ENCODE measurements around the gene HIPK1. TPM values are rescaled to one million over a fixed set of nuclear protein-coding genes. Genes with fewer than 3 reads are reported as not detected.
A peak's percentile ranks its signal among the peaks of the same experiment; 100 is the strongest.
"Not testable (repeated sequence)": the region's sequence is repeated elsewhere in the genome, so short reads cannot be mapped to it uniquely, and the experiment has no call there.

Gene HIPK1
- total RNA-seq, 3 donors from 2014 or later, result 66.0 to 99.7 (median 68.8) TPM

- DNase-seq (no peak), ATAC-seq (peak; percentile 48)
- intact Hi-C loops (cut with DNase I, micrococcal nuclease), result no loop called here
- H3K9me3 ChIP-seq, result peaks cover 4% of the 10 kb centered on the region
- H3K4me1 ChIP-seq (ENCODE audit: low read depth), result no peaks in the 10 kb centered on the region
- TF ChIP-seq CTCF (IDR thresholded peaks at IDR 0.05), result no peak
- H3K36me3 ChIP-seq (ENCODE audit: low read depth), result no peaks in the 10 kb centered on the region
- H3K4me3 ChIP-seq, result no peak overlapping the region
Measured at GRCh38 chr1:114000406-114000805, 71.3 kb downstream of the HIPK1 start.

- no peak for TF ChIP-seq CTCF (IDR thresholded peaks at IDR 0.05)
- Histone ChIP-seq H3K36me3 (ENCODE audit: low read depth) (no peaks in the 10 kb centered on the region), H3K9me3 (no peaks in the 10 kb centered on the region), H3K4me3 (no peak overlapping the region), H3K4me1 (ENCODE audit: low read depth) (no peaks in the 10 kb centered on the region)
- DNase-seq, result no peak
- intact Hi-C loops (cut with DNase I, micrococcal nuclease), result no loop called here
- ATAC-seq, result no peak
Measured at GRCh38 chr1:114002492-114003239, 73.5 kb downstream of the HIPK1 start.

GRCh38 chr1:114003431-114003830 lies 74.3 kb downstream of the HIPK1 start:
- Histone ChIP-seq H3K4me3 (no peak overlapping the region), H3K4me1 (ENCODE audit: low read depth) (no peaks in the 10 kb centered on the region), H3K9me3 (no peaks in the 10 kb centered on the region), H3K36me3 (ENCODE audit: low read depth) (no peaks in the 10 kb centered on the region)
- no peak for TF ChIP-seq CTCF (IDR thresholded peaks at IDR 0.05)
- intact Hi-C loops (cut with DNase I, micrococcal nuclease), result no loop called here
- no peak for DNase-seq
- no peak for ATAC-seq

GRCh38 chr1:114006825-114007224 lies 77.7 kb downstream of the HIPK1 start:
- ATAC-seq; H3K4me1 ChIP-seq (ENCODE audit: low read depth); DNase-seq; H3K36me3 ChIP-seq (ENCODE audit: low read depth); H3K4me3 ChIP-seq; intact Hi-C loops (cut with DNase I, micrococcal nuclease); H3K9me3 ChIP-seq: not testable (repeated sequence)

- no peaks in the 10 kb centered on the region for H3K9me3 ChIP-seq
- ATAC-seq, result no peak
- TF ChIP-seq CTCF (IDR thresholded peaks at IDR 0.05), result no peak
- no peak overlapping the region for H3K4me3 ChIP-seq
- intact Hi-C loops (cut with DNase I, micrococcal nuclease), result no loop called here
- H3K4me1 ChIP-seq (ENCODE audit: low read depth), result no peaks in the 10 kb centered on the region
- H3K36me3 ChIP-seq (ENCODE audit: low read depth), result no peaks in the 10 kb centered on the region
- no peak for DNase-seq
Measured at GRCh38 chr1:114008480-114008941, 79.4 kb downstream of the HIPK1 start.

- Histone ChIP-seq H3K9me3 (no peaks in the 10 kb centered on the region), H3K4me3 (no peak overlapping the region), H3K36me3 (ENCODE audit: low read depth) (no peaks in the 10 kb centered on the region), H3K4me1 (ENCODE audit: low read depth) (no peaks in the 10 kb centered on the region)
- DNase-seq (no peak), ATAC-seq (no peak)
- intact Hi-C loops (cut with DNase I, micrococcal nuclease), result no loop called here
- no peak for TF ChIP-seq CTCF (IDR thresholded peaks at IDR 0.05)
Measured at GRCh38 chr1:114008993-114009392, 79.9 kb downstream of the HIPK1 start.

Data from mucosa of descending colon (tissue), 3 donors.